ENCODE measurements around the gene ZBTB21.

DNA sequence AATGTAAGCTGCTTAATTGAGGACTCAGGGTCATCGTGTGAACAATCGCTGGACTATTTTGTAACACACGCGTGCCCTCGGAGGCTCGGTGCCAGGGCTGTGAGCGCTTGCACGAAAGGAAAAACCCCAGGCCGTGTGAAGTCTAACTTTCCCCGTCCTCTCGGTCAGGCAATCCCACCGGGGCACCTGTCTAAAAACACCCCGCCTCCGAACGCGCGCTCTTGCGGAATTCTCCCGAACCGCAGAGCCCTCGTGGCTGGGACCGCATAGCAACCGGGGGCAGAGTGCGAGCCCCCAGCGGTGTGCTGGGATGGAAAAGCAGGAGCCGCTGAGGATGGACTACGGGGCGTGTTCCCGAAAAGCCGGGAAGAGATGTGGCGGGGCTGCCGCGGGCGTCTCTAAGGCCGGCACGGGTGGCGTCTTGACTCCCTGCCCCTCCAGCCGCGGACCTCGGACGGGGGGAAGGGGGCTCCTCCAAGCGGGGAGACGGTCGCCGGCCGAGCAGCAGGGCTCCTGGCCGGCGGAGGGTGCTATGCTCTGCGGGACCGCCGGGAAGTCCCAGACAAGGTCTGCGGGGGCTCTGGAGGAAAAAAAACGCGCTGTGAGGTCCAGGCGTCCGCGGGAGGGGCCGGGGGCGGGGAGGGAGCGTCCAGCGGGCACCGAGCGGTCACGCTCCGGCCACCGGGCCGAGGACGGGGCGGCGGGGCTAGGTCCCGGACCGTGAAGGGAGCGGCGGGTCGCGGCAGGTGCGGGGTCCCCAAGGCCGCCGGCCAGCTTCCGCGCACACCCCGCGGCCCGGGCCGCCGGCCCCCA lies 936 bp downstream of the ZBTB21 start:
- TF ChIP-seq POLR2A (IDR thresholded peaks at IDR 0.05; ENCODE audit: low read depth) (no peak), POLR2AphosphoS5 (IDR thresholded peaks at IDR 0.05) (peak in 1 of 2 donors; percentile 16), EP300 (IDR thresholded peaks at IDR 0.05) (no peak)
- TF ChIP-seq, protein P1, sequence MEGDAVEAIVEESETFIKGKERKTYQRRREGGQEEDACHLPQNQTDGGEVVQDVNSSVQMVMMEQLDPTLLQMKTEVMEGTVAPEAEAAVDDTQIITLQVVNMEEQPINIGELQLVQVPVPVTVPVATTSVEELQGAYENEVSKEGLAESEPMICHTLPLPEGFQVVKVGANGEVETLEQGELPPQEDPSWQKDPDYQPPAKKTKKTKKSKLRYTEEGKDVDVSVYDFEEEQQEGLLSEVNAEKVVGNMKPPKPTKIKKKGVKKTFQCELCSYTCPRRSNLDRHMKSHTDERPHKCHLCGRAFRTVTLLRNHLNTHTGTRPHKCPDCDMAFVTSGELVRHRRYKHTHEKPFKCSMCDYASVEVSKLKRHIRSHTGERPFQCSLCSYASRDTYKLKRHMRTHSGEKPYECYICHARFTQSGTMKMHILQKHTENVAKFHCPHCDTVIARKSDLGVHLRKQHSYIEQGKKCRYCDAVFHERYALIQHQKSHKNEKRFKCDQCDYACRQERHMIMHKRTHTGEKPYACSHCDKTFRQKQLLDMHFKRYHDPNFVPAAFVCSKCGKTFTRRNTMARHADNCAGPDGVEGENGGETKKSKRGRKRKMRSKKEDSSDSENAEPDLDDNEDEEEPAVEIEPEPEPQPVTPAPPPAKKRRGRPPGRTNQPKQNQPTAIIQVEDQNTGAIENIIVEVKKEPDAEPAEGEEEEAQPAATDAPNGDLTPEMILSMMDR (IDR thresholded peaks at IDR 0.05), result peak in 1 of 3 experiments; percentile 32

Data from esophagus muscularis mucosa (tissue), 4 donors.